Measurements from ENCODE around the gene DND1.
"Not testable (repeated sequence)": the region's sequence is repeated elsewhere in the genome, so short reads cannot be mapped to it uniquely, and the experiment has no call there.

DND1 gene

GRCh38 chr5:140673187-140673976, at the start of gene DND1:
Gene DND1, minus strand, starts transcription at chr5:140673576. Its CDS starts 34 bp downstream, at chr5:140673542.
- no peak for DNase-seq

GRCh38 chr5:140721395-140721794, 48.0 kb upstream of the DND1 start:
- not testable (repeated sequence) for DNase-seq

- not testable (repeated sequence) for DNase-seq
Measured at GRCh38 chr5:140720738-140721137, 47.4 kb upstream of the DND1 start.

GRCh38 chr5:140718266-140718592, 44.9 kb upstream of the DND1 start:
- DNase-seq, result no peak

GRCh38 chr5:140716238-140716637, 42.9 kb upstream of the DND1 start:
- DNase-seq, result not testable (repeated sequence)

GRCh38 chr5:140713562-140714094, 40.3 kb upstream of the DND1 start:
- DNase-seq, result no peak

GRCh38 chr5:140711794-140712193, 38.4 kb upstream of the DND1 start:
- DNase-seq, result no peak

- peak; percentile 78 to 80 for DNase-seq
Measured at GRCh38 chr5:140710899-140711552, 37.6 kb upstream of the DND1 start.

- not testable (repeated sequence) for DNase-seq
Measured at GRCh38 chr5:140708787-140709186, 35.4 kb upstream of the DND1 start.

GRCh38 chr5:140707812-140708211, 34.4 kb upstream of the DND1 start:
- no peak for DNase-seq

- peak; percentile 90 to 91 for DNase-seq
Measured at GRCh38 chr5:140700177-140701144, 27.1 kb upstream of the DND1 start, which contains the start of gene ZMAT2. Gene ZMAT2, plus strand, starts transcription at chr5:140700447. Its CDS starts 14 bp downstream, at chr5:140700461.

GRCh38 chr5:140696891-140697492, 23.6 kb upstream of the DND1 start:
- no peak for DNase-seq

- DNase-seq, result no peak
Measured at GRCh38 chr5:140694276-140694675, 20.9 kb upstream of the DND1 start.

- peak; percentile 64 to 71 for DNase-seq
Measured at GRCh38 chr5:140690941-140691924, 17.9 kb upstream of the DND1 start, which contains the start of the genes HARS1 and HARS2. Gene HARS1, minus strand, starts transcription at chr5:140691370. Its CDS starts 66 bp downstream, at chr5:140691304. Gene HARS2, plus strand, starts transcription at chr5:140691455. Its CDS starts 194 bp downstream, at chr5:140691649.

GRCh38 chr5:140690376-140690932, 17.1 kb upstream of the DND1 start:
- DNase-seq, result no peak

- DNase-seq, result no peak
Measured at GRCh38 chr5:140678993-140679392, 5.6 kb upstream of the DND1 start.

GRCh38 chr5:140677947-140678346, 4.6 kb upstream of the DND1 start:
- DNase-seq, result no peak

GRCh38 chr5:140674629-140675028, 1.3 kb upstream of the DND1 start:
- DNase-seq, result no peak

GRCh38 chr5:140674211-140674610, 835 bp upstream of the DND1 start:
- no peak for DNase-seq

- no peak for DNase-seq
Measured at GRCh38 chr5:140672455-140673186, 755 bp downstream of the DND1 start.
